ENCODE measurements around the gene SLC7A1. TPM values are rescaled to one million over a fixed set of nuclear protein-coding genes. Genes with fewer than 3 reads are reported as not detected.

The SLC7A1 gene
- total RNA-seq, 1 experiment from 2014 or later, result 62.8 TPM

DNA sequence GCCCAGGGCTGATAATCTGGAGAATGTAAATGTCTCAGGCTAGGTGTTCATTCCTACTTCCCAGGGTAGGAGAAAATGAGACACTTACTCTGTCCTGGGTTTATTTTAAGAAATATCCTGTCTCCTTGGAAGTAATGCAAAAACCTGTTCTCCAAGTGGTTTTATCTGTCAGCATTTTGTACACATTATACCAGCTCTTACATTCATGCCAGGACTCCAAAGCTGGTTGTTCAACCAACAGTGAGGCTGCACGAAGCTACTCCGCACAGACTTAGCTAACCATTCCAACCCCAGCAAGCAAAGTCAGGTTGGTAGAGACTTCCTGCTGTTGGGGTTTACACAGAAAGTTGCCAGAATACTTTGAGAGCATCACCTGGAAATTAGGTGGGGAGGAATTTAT lies 55.6 kb downstream of the SLC7A1 start:
- no peak overlapping the region for H3K4me3 ChIP-seq
- intact Hi-C loops (cut with micrococcal nuclease; ENCODE audit: unreplicated experiment), result no loop called here
- no peaks in the 10 kb centered on the region for H3K9me2 ChIP-seq (ENCODE audit: insufficient read depth)
- POLR2A ChIA-PET (ENCODE audit: unreplicated experiment), result no interaction called here
- peaks cover 58% of the 10 kb centered on the region for H3K79me2 ChIP-seq (ENCODE audit: low read depth)
- peaks cover 6% of the 10 kb centered on the region; the same call in 1 of the 2 replicates for H3K36me3 ChIP-seq (ENCODE audit: low read depth)
- CTCF ChIA-PET, result interaction anchor here (0.6 kb wide), 1 partner anchor 507 kb away, joined by 4 read pairs; no protein-coding TSS in a partner anchor
- H3K4me1 ChIP-seq (replicated peaks; ENCODE audit: insufficient read depth), result no peaks in the 10 kb centered on the region
- H3K9me3 ChIP-seq (ENCODE audit: insufficient read depth, low read depth), result no peaks in the 10 kb centered on the region
- no peak overlapping the region for H2AFZ ChIP-seq
- no TSS peak for BruUV-seq (replicated peaks)
- TF ChIP-seq, protein P1, sequence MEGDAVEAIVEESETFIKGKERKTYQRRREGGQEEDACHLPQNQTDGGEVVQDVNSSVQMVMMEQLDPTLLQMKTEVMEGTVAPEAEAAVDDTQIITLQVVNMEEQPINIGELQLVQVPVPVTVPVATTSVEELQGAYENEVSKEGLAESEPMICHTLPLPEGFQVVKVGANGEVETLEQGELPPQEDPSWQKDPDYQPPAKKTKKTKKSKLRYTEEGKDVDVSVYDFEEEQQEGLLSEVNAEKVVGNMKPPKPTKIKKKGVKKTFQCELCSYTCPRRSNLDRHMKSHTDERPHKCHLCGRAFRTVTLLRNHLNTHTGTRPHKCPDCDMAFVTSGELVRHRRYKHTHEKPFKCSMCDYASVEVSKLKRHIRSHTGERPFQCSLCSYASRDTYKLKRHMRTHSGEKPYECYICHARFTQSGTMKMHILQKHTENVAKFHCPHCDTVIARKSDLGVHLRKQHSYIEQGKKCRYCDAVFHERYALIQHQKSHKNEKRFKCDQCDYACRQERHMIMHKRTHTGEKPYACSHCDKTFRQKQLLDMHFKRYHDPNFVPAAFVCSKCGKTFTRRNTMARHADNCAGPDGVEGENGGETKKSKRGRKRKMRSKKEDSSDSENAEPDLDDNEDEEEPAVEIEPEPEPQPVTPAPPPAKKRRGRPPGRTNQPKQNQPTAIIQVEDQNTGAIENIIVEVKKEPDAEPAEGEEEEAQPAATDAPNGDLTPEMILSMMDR (conservative IDR thresholded peaks at IDR 0.05), result no peak
- no peak for TF ChIP-seq EZH2 (IDR thresholded peaks at IDR 0.05; ENCODE audit: low read depth)
- H3F3A ChIP-seq (ENCODE audit: insufficient read depth, low read depth), result no peaks in the 10 kb centered on the region; the same call in 1 of the 2 replicates
- no peak overlapping the region for H3K4me2 ChIP-seq
- DNase-seq, result no peak
- peaks cover 99% of the 10 kb centered on the region for H4K20me1 ChIP-seq (ENCODE audit: insufficient read depth)
- no peaks in the 10 kb centered on the region for H3K27me3 ChIP-seq (ENCODE audit: insufficient read depth, low read depth)
- no peak overlapping the region for H3K27ac ChIP-seq

DNA sequence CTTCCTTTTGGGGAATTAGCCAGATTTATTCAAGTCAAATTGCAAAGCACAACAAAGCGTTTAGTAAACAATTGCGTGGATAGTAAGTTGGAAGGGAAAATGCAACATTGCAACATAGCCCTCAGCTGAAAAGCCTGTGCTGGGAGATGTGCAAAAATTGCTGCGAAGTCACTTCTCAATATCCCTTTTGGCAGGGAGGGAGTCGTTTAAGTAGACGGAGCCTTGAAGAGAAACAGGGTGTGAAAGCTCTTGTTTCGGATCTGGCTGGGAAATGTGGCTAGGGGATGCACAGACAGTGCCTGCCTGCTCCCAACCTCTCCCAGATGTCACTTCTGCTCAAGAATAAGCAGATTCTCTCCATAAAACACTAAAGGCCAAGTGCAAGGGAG lies 56.8 kb downstream of the SLC7A1 start:
- Histone ChIP-seq H2AFZ (no peak overlapping the region), H4K20me1 (ENCODE audit: insufficient read depth) (peaks cover 98% of the 10 kb centered on the region), H3K79me2 (ENCODE audit: low read depth) (peaks cover 46% of the 10 kb centered on the region)

DNA sequence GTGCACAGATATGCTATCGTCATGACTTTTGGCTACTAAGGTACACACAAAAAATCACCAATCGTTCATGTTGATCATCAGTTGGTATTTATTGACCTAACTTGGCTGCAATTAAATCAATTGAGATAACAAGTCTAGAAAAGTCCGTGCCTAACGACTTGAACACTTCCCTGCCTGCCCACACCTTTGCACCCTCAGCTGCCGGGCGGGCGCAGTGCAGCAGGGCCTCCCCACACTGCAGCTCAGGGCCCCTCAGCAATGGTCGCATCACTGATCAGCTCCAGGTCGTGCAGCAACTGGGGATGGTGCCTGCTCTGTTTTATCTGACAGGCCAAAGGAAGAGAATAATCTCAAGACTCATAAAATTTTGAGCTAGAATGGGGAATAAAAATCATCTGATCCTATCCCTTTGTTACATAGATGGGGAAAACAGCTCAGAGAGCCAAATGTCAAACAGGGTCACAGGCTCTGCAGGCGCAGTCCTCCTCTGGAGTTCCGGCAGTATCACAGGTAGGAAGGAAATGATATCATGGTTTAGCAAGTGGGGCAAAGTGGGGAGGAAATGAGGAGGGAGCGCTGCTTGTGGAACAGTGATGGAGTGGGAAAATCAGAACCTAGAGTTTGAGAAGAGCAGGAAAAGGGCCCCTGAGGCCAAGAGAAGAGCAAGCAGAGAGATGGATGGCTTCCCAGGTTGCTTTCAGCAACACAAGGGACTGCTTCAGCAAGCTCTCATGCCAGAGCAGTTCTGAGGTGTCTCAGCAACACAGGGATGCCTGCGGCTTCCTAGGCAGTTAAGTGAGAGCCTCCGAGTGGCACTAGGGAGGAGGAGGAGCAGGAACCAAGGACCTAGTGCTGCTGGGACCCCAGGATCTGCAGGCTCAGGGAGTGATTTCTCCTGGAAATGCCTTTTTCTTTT lies 57.5 kb downstream of the SLC7A1 start:
- Histone ChIP-seq H4K20me1 (ENCODE audit: insufficient read depth) (peaks cover 98% of the 10 kb centered on the region), H2AFZ (no peak overlapping the region), H3K9me3 (ENCODE audit: insufficient read depth, low read depth) (no peaks in the 10 kb centered on the region), H3K27me3 (ENCODE audit: insufficient read depth, low read depth) (no peaks in the 10 kb centered on the region), H3K4me2 (no peak overlapping the region), H3K9me2 (ENCODE audit: insufficient read depth) (no peaks in the 10 kb centered on the region), H3K79me2 (ENCODE audit: low read depth) (peaks cover 39% of the 10 kb centered on the region), H3F3A (ENCODE audit: insufficient read depth, low read depth) (no peaks in the 10 kb centered on the region), H3K36me3 (ENCODE audit: low read depth) (peaks cover 11% of the 10 kb centered on the region), H3K27ac (no peak overlapping the region), H3K4me1 (replicated peaks; ENCODE audit: insufficient read depth) (no peaks in the 10 kb centered on the region), H3K4me3 (no peak overlapping the region)
- intact Hi-C loops (cut with micrococcal nuclease; ENCODE audit: unreplicated experiment), result no loop called here
- no TSS peak for BruUV-seq (replicated peaks)
- no peak for TF ChIP-seq EZH2 (IDR thresholded peaks at IDR 0.05; ENCODE audit: low read depth)
- TF ChIP-seq, protein P1 (conservative IDR thresholded peaks at IDR 0.05), result no peak
- CTCF ChIA-PET, result no interaction called here
- DNase-seq, result no peak
- POLR2A ChIA-PET (ENCODE audit: unreplicated experiment), result no interaction called here

More for the DNA sequence above, 56.8 kb downstream of the SLC7A1 start:
- no peak for DNase-seq
- H3K4me2 ChIP-seq, result no peak overlapping the region
- no peaks in the 10 kb centered on the region for H3K9me2 ChIP-seq (ENCODE audit: insufficient read depth)
- BruUV-seq (replicated peaks), result no TSS peak
- TF ChIP-seq, protein P1 (conservative IDR thresholded peaks at IDR 0.05), result no peak
- no peak for TF ChIP-seq EZH2 (IDR thresholded peaks at IDR 0.05; ENCODE audit: low read depth)
- H3K4me3 ChIP-seq, result no peak overlapping the region
- no peaks in the 10 kb centered on the region for H3K27me3 ChIP-seq (ENCODE audit: insufficient read depth, low read depth)
- peaks cover 11% of the 10 kb centered on the region for H3K36me3 ChIP-seq (ENCODE audit: low read depth)
- POLR2A ChIA-PET (ENCODE audit: unreplicated experiment), result no interaction called here
- H3F3A ChIP-seq (ENCODE audit: insufficient read depth, low read depth), result no peaks in the 10 kb centered on the region
- H3K27ac ChIP-seq, result no peak overlapping the region
- H3K4me1 ChIP-seq (replicated peaks; ENCODE audit: insufficient read depth), result no peaks in the 10 kb centered on the region
- intact Hi-C loops (cut with micrococcal nuclease; ENCODE audit: unreplicated experiment), result no loop called here
- CTCF ChIA-PET, result no interaction called here
- H3K9me3 ChIP-seq (ENCODE audit: insufficient read depth, low read depth), result no peaks in the 10 kb centered on the region
